GM12891 (cell line): ENCODE measurements around the gene CMIP.

ENCODE experiments used
- POLR2A ChIP-seq: IDR thresholded peaks from 2 replicates; pipeline ENCODE4 v1.6.1; 2011; ENCODE audit warnings: low read depth, low read length, control low read depth
- POLR2AphosphoS5 ChIP-seq: IDR thresholded peaks from 2 replicates; pipeline ENCODE4 v1.6.1; 2011; ENCODE audit warnings: low read depth, low read length, control low read depth
- SPI1 ChIP-seq: IDR thresholded peaks from 2 replicates; pipeline ENCODE4 v1.6.1; 2011; ENCODE audit warnings: low read depth, low read length, control low read depth

GRCh38 chr16:81745704-81746558 is 301.3 kb downstream of the CMIP start:
- TF ChIP-seq POLR2AphosphoS5: peak; percentile 67; the same call in 1 of the 2 replicates
- TF ChIP-seq POLR2A: peak; percentile 49; the same call in 1 of the 2 replicates
- no peak for TF ChIP-seq SPI1
